ENCODE measurements around the gene PADI1.

PADI1 gene

GRCh38 chr1:17183388-17184160, 21.4 kb upstream of the PADI1 start:
- DNase-seq (ENCODE audit: low read depth) = no peak

- no peak for DNase-seq (ENCODE audit: low read depth)
Observed at GRCh38 chr1:17184161-17184665, 20.7 kb upstream of the PADI1 start.

GRCh38 chr1:17184822-17185484, 20.0 kb upstream of the PADI1 start:
- no peak for DNase-seq (ENCODE audit: low read depth)

- DNase-seq (ENCODE audit: low read depth) = no peak
Observed at GRCh38 chr1:17185485-17185860, 19.5 kb upstream of the PADI1 start.

GRCh38 chr1:17186216-17186909, 18.6 kb upstream of the PADI1 start:
- DNase-seq (ENCODE audit: low read depth) = no peak

GRCh38 chr1:17187051-17187450, 17.9 kb upstream of the PADI1 start:
- DNase-seq (ENCODE audit: low read depth) = no peak

GRCh38 chr1:17188217-17188616, 16.7 kb upstream of the PADI1 start:
- no peak for DNase-seq (ENCODE audit: low read depth)

- no peak for DNase-seq (ENCODE audit: low read depth)
Observed at GRCh38 chr1:17188889-17189631, 15.9 kb upstream of the PADI1 start.

GRCh38 chr1:17189632-17189990, 15.3 kb upstream of the PADI1 start:
- DNase-seq (ENCODE audit: low read depth) = no peak

- no peak for DNase-seq (ENCODE audit: low read depth)
Observed at GRCh38 chr1:17190010-17190995, 14.6 kb upstream of the PADI1 start.

GRCh38 chr1:17191990-17192242, 13.0 kb upstream of the PADI1 start:
- DNase-seq (ENCODE audit: low read depth) = no peak

- DNase-seq (ENCODE audit: low read depth) = no peak
Observed at GRCh38 chr1:17192394-17193221, 12.3 kb upstream of the PADI1 start.

- no peak for DNase-seq (ENCODE audit: low read depth)
Observed at GRCh38 chr1:17193222-17194132, 11.5 kb upstream of the PADI1 start.

- no peak for DNase-seq (ENCODE audit: low read depth)
Observed at GRCh38 chr1:17194133-17194475, 10.8 kb upstream of the PADI1 start.

GRCh38 chr1:17194615-17195528, 10.1 kb upstream of the PADI1 start:
- no peak for DNase-seq (ENCODE audit: low read depth)

GRCh38 chr1:17195731-17196130, 9.2 kb upstream of the PADI1 start:
- DNase-seq (ENCODE audit: low read depth) = no peak

- no peak for DNase-seq (ENCODE audit: low read depth)
Observed at GRCh38 chr1:17196496-17197185, 8.3 kb upstream of the PADI1 start.

- no peak for DNase-seq (ENCODE audit: low read depth)
Observed at GRCh38 chr1:17197696-17198095, 7.2 kb upstream of the PADI1 start.

Measured in activated gamma-delta T cell treated with anti-CD3 and anti-CD28 coated beads, Interleukin-2, amount 50 U/mL, for 16 hours (primary cell).